Measurements from ENCODE around the gene GSPT1. TPM values are rescaled to one million over a fixed set of nuclear protein-coding genes. Genes with fewer than 3 reads are reported as not detected.
"Not testable (repeated sequence)": the region's sequence is repeated elsewhere in the genome, so short reads cannot be mapped to it uniquely, and the experiment has no call there.

GSPT1 gene
- polyA plus RNA-seq, 2 of the 4 experiments (the other 2 are of a cell fraction): 163 to 215 TPM

DNA sequence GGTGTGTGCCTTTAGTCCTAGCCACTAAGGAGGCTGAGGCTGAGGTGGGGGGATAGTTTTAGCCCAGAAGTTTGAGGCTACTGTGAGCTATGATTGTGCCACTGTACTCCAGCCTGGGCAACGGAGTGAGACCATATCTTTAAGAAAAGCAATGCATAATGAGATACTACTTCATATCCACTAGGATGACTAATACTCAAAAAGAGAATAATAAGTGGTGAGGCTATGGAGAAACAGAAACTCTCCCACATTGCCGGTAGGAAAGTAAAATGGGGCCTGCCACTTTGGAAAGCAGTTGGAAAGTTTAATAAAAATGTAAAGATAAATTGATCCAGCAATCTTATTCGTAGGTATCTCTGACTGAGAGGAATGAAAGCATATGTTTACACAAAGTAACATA lies 30.7 kb upstream of the GSPT1 start (continued):
- TF ChIP-seq HOXB5 (CRISPR knock-in tag; IDR thresholded peaks at IDR 0.05) (no peak), RCOR1 (IDR thresholded peaks at IDR 0.05; ENCODE audit: low read depth, low read length) (no peak), ELK1 (IDR thresholded peaks at IDR 0.05; ENCODE audit: low read depth, low read length) (no peak)
- TF ChIP-seq, protein P1, sequence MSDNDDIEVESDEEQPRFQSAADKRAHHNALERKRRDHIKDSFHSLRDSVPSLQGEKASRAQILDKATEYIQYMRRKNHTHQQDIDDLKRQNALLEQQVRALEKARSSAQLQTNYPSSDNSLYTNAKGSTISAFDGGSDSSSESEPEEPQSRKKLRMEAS (IDR thresholded peaks at IDR 0.05): no peak

- H3K4me3 ChIP-seq; POLR2A ChIA-PET; H3K9me3 ChIP-seq; H3K4me2 ChIP-seq; H3K27ac ChIP-seq; H3K4me1 ChIP-seq; DNase-seq (ENCODE audit: low read depth in 1 of 2, low spot score in 1 of 2); ATAC-seq; FAIRE-seq; CTCF ChIA-PET: not testable (repeated sequence)
- 91% methylated on average over 4 of the region's 4 CpGs for WGBS (ENCODE audit: missing lambda C conversion rate)
Observed at GRCh38 chr16:11941945-11942344, 26.2 kb upstream of the GSPT1 start, which contains the start of gene NPIPB2. TSS of gene NPIPB2 (minus strand) at chr16:11942045. CDS start at chr16:11942045, 0 bp downstream.

DNA sequence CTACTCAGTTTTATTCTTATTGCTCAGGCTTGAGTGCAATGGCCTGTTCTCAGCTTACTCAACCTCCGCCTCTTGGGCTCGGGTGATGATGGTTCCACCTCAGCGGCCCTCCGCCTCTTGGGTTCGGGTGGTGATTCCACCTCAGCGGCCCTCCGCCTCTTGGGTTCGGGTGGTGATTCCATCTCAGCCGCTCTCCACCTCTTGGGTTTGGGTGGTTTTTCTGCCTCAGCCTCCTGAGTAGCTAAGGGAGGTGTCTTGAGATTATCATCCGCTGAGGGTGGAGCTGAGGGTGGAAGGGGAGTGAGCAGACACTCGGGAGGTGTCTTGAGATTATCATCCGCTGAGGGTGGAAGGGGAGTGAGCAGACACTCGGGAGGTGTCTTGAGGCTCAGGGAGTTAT lies 11.6 kb upstream of the GSPT1 start:
- H3K27ac ChIP-seq; CTCF ChIA-PET; POLR2A ChIA-PET; ATAC-seq; H3K9me3 ChIP-seq; H3K4me2 ChIP-seq; FAIRE-seq; H3K4me3 ChIP-seq; DNase-seq (ENCODE audit: low read depth in 1 of 2, low spot score in 1 of 2); H3K4me1 ChIP-seq: not testable (repeated sequence)
- WGBS (ENCODE audit: missing lambda C conversion rate): 85% methylated on average over 13 of the region's 13 CpGs

DNA sequence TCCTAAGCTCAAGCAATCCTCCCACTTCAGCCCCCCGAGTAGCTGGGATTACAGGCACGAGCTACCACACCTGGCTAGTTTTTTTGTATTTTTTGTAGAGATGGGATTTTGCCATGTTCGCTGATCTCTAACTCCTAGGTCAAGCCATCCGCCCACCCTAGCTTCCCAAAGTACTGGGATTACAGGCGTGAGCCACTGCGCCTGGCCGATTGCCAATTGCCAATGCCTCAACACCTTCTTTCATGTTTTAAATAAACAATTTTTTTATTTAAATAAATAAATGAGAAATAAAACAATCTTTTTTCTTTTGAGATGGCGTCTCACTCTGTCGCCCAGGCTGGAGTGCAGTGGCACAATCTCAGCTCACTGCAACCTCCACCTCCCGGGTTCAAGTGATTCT lies 8.3 kb upstream of the GSPT1 start:
- H3K4me1 ChIP-seq; FAIRE-seq; H3K9me3 ChIP-seq; H3K27ac ChIP-seq; ATAC-seq; POLR2A ChIA-PET; DNase-seq (ENCODE audit: low read depth in 1 of 2, low spot score in 1 of 2); H3K4me3 ChIP-seq; H3K4me2 ChIP-seq: not testable (repeated sequence)
- CTCF ChIA-PET: interaction anchor here (1.9 kb wide), 1 partner anchor 144 kb away, joined by 4 read pairs; no protein-coding TSS in a partner anchor
- 79% methylated on average over 10 of the region's 10 CpGs for WGBS (ENCODE audit: missing lambda C conversion rate)

GRCh38 chr16:11916524-11917285 lies 949 bp upstream of the GSPT1 start:
- DNase-seq (ENCODE audit: low read depth in 1 of 2, low spot score in 1 of 2) (peak; percentile 78 to 87), ATAC-seq (peak; percentile 71 to 74), FAIRE-seq (peak; percentile 32)
- Histone ChIP-seq H3K27ac (peak overlapping the region; percentile 92 to 96), H3K4me2 (peak overlapping the region; percentile 94), H3K4me1 (peaks cover 29% of the 10 kb centered on the region), H3K9me3 (no peaks in the 10 kb centered on the region), H3K4me3 (peak overlapping the region; percentile 59)
- POLR2A ChIA-PET: interaction anchor here (1.0 to 1.7 kb wide), 4 partner anchors 60 to 174 kb away, joined by 3 to 21 read pairs (median 4); partner anchors contain the start of genes SNX29, TXNDC11 and ZC3H7A
- TF ChIP-seq FOSL2 (IDR thresholded peaks at IDR 0.05) (peak; percentile 46; the same call in 1 of the 2 replicates), FOSL2 (CRISPR knock-in tag; IDR thresholded peaks at IDR 0.05) (peak; percentile 92), HMGXB4 (CRISPR knock-in tag; IDR thresholded peaks at IDR 0.05; ENCODE audit: borderline replicate concordance) (no peak)
- WGBS (ENCODE audit: missing lambda C conversion rate): 6% methylated on average over 13 of the region's 13 CpGs
- CTCF ChIA-PET: interaction anchor here (0.6 to 1.9 kb wide), 5 partner anchors 16 to 152 kb away, joined by 3 to 8 read pairs (median 4); partner anchors contain the start of gene RSL1D1
